Left lung (tissue), 10 donors: Measurements from ENCODE around the gene ANXA5. TPM values are rescaled to one million over a fixed set of nuclear protein-coding genes. Genes with fewer than 3 reads are reported as not detected.
A peak's percentile ranks its signal among the peaks of the same experiment; 100 is the strongest.

Experiments used
- ATAC-seq: fragments of 200-7000 bp; cut with Tn5 transposase; one replicate; pipeline ENCODE4 v1.9.1; 2020; ENCODE audit warnings: moderate library complexity
- DNase-seq, 4 donors: peaks; one replicate each; pipeline ENCODE4 v3.0.0-alpha.2; 2013 to 2020
- H3K27ac ChIP-seq, 2 donors: fragments of 200-600 bp; sonication (generic) in 1 of 2; one replicate each; pipeline versions ENCODE4 v1.5.0 to v1.8.0; 2020 to 2021
- H3K27me3 ChIP-seq, 2 donors: fragments of 200-600 bp; sonication (generic) in 1 of 2; one replicate each; pipeline versions ENCODE4 v1.5.0 to v1.8.0; 2020 to 2021
- H3K36me3 ChIP-seq, 2 donors: fragments of 200-600 bp; sonication (generic) in 1 of 2; one replicate each; pipeline versions ENCODE4 v1.5.0 to v1.8.0; 2020 to 2021
- H3K4me1 ChIP-seq, 2 donors: fragments of 200-600 bp; one replicate each; pipeline ENCODE4 v1.8.0; 2021
- H3K4me3 ChIP-seq, 2 donors: fragments of 200-600 bp; sonication (generic) in 1 of 2; one replicate each; pipeline versions ENCODE4 v1.5.0 to v1.8.0; 2020 to 2021; ENCODE audit warnings: mild to moderate bottlenecking in 1 of 2
- H3K9me3 ChIP-seq, 2 donors: fragments of 200-600 bp; sonication (generic) in 1 of 2; one replicate each; pipeline versions ENCODE4 v1.5.0 to v1.8.0; 2020 to 2021
- intact Hi-C, 2 donors: fragments of 100-400 bp; cut with DNase I; formaldehyde crosslinking; loops; one replicate each; pipeline versions ENCODE4 v1.11.2 to v1.14.2; 2022
- polyA plus RNA-seq, 6 donors: library from polyadenylated mRNA; unstranded; fragments of 120-200 nt; gene quantifications; one replicate each; pipeline ENCODE4 v1.2.1, GENCODE V29; 2013; ENCODE audit not compliant: insufficient read length in 6 of 6
- total RNA-seq, 2 donors: library from RNA; stranded (reverse); fragmentation: NEBNext Ultra II Directional; extraction: Animal tissue kit (Norgen Biotek cat#: 25700); gene quantifications; one replicate each; pipeline ENCODE4 v1.2.1, GENCODE V29; 2021
- TF ChIP-seq, protein P1 (sequence below), 2 donors: fragments of 200-600 bp; sonication (generic) in 1 of 2; IDR thresholded peaks; one replicate each; pipeline versions ENCODE4 v1.5.0 to v1.8.0; 2021; ENCODE audit warnings: antibody characterized with exemption in 2 of 2
- donor health status: DM: no; HTN: yes; CAD: no.
- donor health status: DM: no; HTN: no; CAD: no.

ANXA5 gene
- total and polyA plus RNA-seq, 8 donors = 565 to 725 (median 646) TPM

GRCh38 chr4:121728066-121728465 is 31.3 kb upstream of the ANXA5 start:
- H3K27me3 ChIP-seq = no peaks in the 10 kb centered on the region
- TF ChIP-seq, protein P1, sequence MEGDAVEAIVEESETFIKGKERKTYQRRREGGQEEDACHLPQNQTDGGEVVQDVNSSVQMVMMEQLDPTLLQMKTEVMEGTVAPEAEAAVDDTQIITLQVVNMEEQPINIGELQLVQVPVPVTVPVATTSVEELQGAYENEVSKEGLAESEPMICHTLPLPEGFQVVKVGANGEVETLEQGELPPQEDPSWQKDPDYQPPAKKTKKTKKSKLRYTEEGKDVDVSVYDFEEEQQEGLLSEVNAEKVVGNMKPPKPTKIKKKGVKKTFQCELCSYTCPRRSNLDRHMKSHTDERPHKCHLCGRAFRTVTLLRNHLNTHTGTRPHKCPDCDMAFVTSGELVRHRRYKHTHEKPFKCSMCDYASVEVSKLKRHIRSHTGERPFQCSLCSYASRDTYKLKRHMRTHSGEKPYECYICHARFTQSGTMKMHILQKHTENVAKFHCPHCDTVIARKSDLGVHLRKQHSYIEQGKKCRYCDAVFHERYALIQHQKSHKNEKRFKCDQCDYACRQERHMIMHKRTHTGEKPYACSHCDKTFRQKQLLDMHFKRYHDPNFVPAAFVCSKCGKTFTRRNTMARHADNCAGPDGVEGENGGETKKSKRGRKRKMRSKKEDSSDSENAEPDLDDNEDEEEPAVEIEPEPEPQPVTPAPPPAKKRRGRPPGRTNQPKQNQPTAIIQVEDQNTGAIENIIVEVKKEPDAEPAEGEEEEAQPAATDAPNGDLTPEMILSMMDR (IDR thresholded peaks at IDR 0.05) = no peak
- no peaks in the 10 kb centered on the region for H3K4me1 ChIP-seq
- ATAC-seq (no peak), DNase-seq (no peak)
- no peak overlapping the region for H3K4me3 ChIP-seq
- no peaks in the 10 kb centered on the region for H3K36me3 ChIP-seq
- intact Hi-C loops = loop anchor here in 1 of 2 donors (10.0 kb wide), 1 partner anchor 263 kb away; no protein-coding TSS in a partner anchor
- H3K27ac ChIP-seq = no peak overlapping the region
- H3K9me3 ChIP-seq = no peaks in the 10 kb centered on the region

DNA sequence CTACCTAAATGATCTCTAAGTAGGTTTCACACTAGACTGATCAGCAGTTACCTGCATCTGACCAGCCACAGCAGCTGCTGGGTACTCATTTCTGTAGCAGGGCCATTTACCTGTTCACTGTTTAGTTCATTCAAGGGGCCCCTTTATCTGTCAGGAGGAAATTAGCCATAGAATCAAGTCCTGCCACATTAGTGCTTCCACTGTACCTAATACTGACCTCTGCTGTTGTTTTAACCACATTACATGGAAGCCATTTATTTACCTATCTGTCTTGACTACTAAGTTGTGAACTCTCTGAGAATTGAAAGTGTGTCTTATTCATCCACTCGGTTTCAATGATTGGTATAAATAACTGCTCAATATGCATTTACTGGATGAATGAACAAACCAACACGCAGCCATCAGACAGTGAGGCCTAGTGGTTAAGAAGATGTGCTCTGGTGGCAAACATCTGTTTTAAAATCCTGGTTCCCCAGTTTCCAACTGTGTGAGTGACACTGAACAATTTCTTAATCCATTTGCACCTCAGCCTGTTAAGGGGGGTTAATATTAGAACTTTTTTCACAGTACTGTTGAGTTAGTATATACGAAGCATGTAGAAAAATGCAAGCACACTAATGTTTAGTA is 30.0 kb upstream of the ANXA5 start:
- TF ChIP-seq, protein P1 (IDR thresholded peaks at IDR 0.05) = peak; percentile 57 to 76
- Histone ChIP-seq H3K27ac (no peak overlapping the region), H3K4me3 (no peak overlapping the region), H3K4me1 (no peaks in the 10 kb centered on the region), H3K9me3 (no peaks in the 10 kb centered on the region), H3K36me3 (no peaks in the 10 kb centered on the region), H3K27me3 (no peaks in the 10 kb centered on the region)
- intact Hi-C loops = loop anchor here in 1 of 2 donors (10.0 kb wide), 1 partner anchor 262 kb away; no protein-coding TSS in a partner anchor
- DNase-seq = peak in 1 of 4 donors; percentile 50
- ATAC-seq = peak; percentile 98

GRCh38 chr4:121724671-121725070 is 27.9 kb upstream of the ANXA5 start:
- no peaks in the 10 kb centered on the region for H3K9me3 ChIP-seq
- intact Hi-C loops = loop anchor here in 1 of 2 donors (10.0 kb wide), 1 partner anchor 260 kb away; no protein-coding TSS in a partner anchor
- TF ChIP-seq, protein P1 (IDR thresholded peaks at IDR 0.05) = no peak
- H3K4me1 ChIP-seq = no peaks in the 10 kb centered on the region
- no peak overlapping the region for H3K4me3 ChIP-seq
- ATAC-seq (no peak), DNase-seq (no peak)
- no peaks in the 10 kb centered on the region for H3K36me3 ChIP-seq
- H3K27me3 ChIP-seq = no peaks in the 10 kb centered on the region
- H3K27ac ChIP-seq = no peak overlapping the region

- Histone ChIP-seq H3K4me1 (no peaks in the 10 kb centered on the region), H3K36me3 (no peaks in the 10 kb centered on the region), H3K9me3 (no peaks in the 10 kb centered on the region), H3K27me3 (no peaks in the 10 kb centered on the region), H3K27ac (no peak overlapping the region), H3K4me3 (no peak overlapping the region)
- no peak for ATAC-seq
- no peak for DNase-seq
- intact Hi-C loops = loop anchor here in 1 of 2 donors (10.0 kb wide), 1 partner anchor 257 kb away; no protein-coding TSS in a partner anchor
- TF ChIP-seq, protein P1 (IDR thresholded peaks at IDR 0.05) = no peak
Measured at GRCh38 chr4:121721700-121722099, 24.9 kb upstream of the ANXA5 start.

GRCh38 chr4:121720109-121720508 is 23.3 kb upstream of the ANXA5 start:
- no peaks in the 10 kb centered on the region for H3K27me3 ChIP-seq
- DNase-seq (no peak), ATAC-seq (no peak)
- H3K4me3 ChIP-seq = no peak overlapping the region
- no peak overlapping the region for H3K27ac ChIP-seq
- intact Hi-C loops = loop anchor here in 1 of 2 donors (10.0 kb wide), 1 partner anchor 255 kb away; no protein-coding TSS in a partner anchor
- TF ChIP-seq, protein P1 (IDR thresholded peaks at IDR 0.05) = no peak
- H3K36me3 ChIP-seq = no peaks in the 10 kb centered on the region
- no peaks in the 10 kb centered on the region for H3K9me3 ChIP-seq
- H3K4me1 ChIP-seq = no peaks in the 10 kb centered on the region
